RCC 7860 (cell line): ENCODE data around the gene SIM1.
A peak's percentile ranks its signal among the peaks of the same experiment; 100 is the strongest.
"Not testable (repeated sequence)": the region's sequence is repeated elsewhere in the genome, so short reads cannot be mapped to it uniquely, and the experiment has no call there.

Source experiments
- DNase-seq: peaks from one replicate; pipeline ENCODE4 v3.0.0-alpha.2; 2015; ENCODE audit warnings: low spot score
- FAIRE-seq: peaks from 2 replicates; lab custom pipeline; 2012; peaks lifted over from hg19 to GRCh38; lab: Jason Lieb, UNC

SIM1 gene

GRCh38 chr6:100354736-100355641 lies 109.7 kb downstream of the SIM1 start:
- not testable (repeated sequence) for DNase-seq, FAIRE-seq

DNA sequence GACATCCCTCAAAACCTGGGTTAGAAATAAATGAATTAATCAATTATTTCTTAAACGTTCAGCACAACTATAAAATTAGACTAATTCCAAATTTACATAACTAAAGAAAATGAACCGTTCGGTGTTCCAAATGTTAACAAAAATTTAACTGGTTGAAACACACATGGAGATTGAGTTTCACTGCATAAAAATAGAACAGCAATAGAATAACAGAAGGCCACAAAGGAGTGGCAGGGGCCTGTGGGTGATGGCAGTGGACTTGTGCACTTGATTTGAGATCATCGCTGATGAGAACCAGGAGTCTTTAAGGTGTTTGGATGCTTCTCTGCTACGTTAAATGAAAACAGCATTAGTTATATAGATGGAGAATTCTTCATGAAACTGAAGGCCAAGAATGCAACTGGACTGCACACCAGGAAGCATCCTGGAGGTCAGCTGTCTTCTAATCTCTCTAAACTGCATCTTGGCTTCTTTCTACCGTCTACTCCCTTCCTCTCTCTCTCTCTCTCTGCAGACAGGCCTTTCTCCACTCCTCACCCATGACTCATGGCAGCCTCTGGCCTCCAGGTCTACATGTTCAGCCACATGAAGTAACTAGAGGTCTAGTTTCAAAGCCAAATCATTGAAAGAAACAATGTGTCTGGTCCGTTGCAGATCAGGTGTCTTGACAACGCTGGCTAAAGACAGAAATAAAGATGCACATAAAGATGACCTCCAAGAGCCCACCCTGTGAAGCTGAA lies 111.3 kb downstream of the SIM1 start:
- no peak for FAIRE-seq
- DNase-seq = no peak

DNA sequence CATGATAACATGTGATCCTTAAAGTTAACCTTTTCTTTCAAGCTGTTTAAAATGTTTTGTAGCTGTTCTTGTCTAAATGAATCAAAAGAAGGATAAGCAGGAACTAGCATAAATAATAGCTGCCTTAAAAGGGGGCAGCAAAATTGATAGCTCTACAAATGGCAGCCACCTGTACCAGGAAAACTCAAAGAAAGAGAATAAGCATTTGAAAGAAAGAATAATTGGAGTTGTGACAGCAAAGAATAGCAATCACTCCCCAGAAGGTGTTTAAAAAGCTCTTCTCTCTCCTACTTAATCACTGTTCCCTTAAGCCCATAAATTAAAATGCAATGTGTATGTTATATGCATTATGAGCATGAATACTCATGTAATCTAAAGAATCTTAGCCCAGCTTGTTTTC lies 114.6 kb downstream of the SIM1 start:
- FAIRE-seq = no peak

GRCh38 chr6:100349366-100349765 lies 115.4 kb downstream of the SIM1 start:
- FAIRE-seq (no peak), DNase-seq (no peak)

More for the DNA sequence above, 114.6 kb downstream of the SIM1 start:
- no peak for DNase-seq

DNA sequence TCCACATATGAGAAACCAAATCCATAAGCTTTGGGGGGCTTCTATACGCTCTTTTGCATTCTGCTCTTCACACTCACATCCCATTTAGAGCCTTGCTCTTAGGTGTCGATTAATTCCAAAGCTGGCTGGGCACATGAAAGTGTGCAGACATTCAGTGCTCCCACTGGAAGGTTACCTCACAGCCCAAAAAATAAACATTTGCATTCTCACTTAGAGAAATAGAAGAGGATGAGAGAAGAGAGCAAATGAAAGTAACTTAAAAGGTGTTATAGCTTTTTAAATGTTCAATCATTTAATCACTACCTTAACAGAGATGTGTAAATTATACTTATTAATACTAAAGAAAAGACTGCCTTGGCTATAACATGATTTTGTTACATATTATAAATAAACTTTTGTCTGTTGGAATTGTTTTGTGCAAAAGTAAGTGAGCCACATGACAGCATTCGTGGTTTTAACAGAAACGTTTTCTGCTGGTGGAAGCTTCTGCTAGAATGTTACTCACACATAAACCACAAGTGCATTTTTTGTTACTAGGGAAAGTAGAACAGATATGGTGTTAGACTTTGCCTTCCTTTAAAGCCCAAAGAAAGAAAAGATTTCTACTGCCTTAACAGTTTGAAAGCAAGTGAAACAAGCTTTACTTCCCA lies 116.7 kb downstream of the SIM1 start:
- peak; percentile 54 for DNase-seq
- FAIRE-seq = peak; percentile 92

DNA sequence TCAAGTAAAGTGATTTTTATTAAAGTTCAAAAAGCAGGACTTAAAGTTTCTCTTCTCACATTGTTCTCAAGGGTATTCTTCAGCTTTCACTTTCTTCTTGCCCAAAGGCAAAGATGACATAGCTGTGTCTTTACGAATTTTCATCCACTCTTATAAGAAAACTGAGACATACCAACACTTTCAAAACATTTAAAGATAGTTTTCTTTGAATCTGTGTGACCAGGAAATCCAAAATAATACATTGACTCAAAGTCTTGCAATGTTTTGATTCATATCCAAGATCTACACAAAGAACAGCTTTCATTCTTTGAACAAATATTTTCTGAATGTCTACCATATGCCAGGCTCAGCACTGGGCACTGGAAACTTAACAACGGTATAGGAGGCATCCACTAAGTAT lies 117.9 kb downstream of the SIM1 start:
- FAIRE-seq (no peak), DNase-seq (no peak)

GRCh38 chr6:100346203-100346602 lies 118.5 kb downstream of the SIM1 start:
- FAIRE-seq (no peak), DNase-seq (no peak)

- DNase-seq (no peak), FAIRE-seq (no peak)
These were observed 120.0 kb downstream of the SIM1 start for GRCh38 chr6:100344761-100345160.

- DNase-seq (no peak), FAIRE-seq (no peak)
These were observed 120.4 kb downstream of the SIM1 start for GRCh38 chr6:100344321-100344720.

DNA sequence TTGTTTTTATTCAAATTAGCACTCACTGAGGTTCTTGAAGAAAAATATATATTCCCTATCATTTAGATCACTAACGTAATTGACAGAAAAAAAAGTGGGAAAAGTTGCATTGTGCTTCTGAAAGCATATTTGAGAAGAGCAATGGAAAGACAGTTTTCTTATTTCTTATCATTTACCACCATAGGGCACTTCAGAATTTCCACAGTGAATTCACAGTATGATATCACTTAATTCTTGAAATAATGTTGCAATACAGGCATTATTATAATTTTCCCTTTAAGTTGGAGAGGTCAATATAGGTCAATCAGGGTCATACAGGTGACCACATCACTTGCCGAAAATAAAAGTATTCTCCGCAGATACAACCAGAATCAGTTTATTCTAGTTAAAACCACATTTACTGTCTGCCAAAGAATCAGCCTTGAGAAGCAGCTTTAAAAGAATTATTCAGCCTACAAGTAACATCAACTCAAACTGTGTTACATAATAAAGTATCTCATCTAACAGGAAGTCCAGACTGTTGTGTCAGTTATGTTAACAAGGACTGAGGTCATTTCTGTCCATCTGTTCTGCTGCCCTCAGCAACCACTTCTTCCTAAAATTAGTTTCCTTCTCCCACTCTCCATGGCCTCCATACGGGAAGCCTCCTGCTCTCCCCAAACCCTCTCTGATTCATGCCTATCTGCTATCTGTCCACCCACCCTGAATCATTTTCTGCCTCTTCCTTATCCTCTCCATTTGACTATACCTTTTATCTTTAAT lies 121.2 kb downstream of the SIM1 start:
- FAIRE-seq (no peak), DNase-seq (no peak)

DNA sequence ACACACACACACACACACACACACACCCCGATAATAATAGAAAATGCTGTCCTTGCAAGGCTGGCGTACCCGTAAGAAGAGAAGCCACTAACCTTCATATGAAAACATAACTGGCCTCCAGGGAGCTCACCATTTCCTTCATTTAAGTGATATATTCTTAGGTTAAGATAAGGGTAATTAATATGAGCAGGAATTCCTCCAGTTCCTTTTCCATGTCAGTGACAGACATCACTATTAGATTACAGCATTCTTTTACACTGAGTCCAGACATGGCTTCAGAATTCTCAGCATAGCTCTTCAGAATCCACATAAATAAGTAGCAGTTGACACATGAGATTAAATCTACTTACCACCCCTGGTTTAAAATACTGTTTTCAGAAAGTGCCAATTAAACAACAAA lies 121.9 kb downstream of the SIM1 start:
- FAIRE-seq (no peak), DNase-seq (peak; percentile 21)

GRCh38 chr6:100339574-100340255 lies 125.0 kb downstream of the SIM1 start:
- FAIRE-seq (no peak), DNase-seq (no peak)

GRCh38 chr6:100338090-100338489 lies 126.6 kb downstream of the SIM1 start:
- DNase-seq (no peak), FAIRE-seq (no peak)

DNA sequence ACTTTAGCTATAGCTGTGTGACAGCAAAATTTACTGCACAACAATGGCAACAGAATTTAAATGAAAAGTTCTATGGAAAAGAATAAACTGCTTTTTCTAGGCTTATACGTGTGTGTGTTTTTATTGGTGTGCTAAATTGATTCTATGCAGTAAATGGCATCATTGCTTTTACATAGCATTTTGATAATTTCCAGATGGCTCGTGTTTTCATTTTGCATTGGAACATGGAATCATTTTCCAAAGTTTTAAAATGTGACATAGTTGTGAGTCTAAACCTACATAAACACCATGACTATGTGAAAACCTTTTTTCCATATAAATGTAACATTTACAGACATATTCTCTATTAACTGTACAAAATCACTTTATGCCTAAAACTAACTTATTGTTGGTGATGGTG lies 127.8 kb downstream of the SIM1 start:
- FAIRE-seq (no peak), DNase-seq (no peak)

- FAIRE-seq (no peak), DNase-seq (no peak)
These were observed 128.7 kb downstream of the SIM1 start for GRCh38 chr6:100335991-100336390.
